ENCODE data around the gene SLC8B1.
A peak's percentile ranks its signal among the peaks of the same experiment; 100 is the strongest.

Gene SLC8B1

DNA sequence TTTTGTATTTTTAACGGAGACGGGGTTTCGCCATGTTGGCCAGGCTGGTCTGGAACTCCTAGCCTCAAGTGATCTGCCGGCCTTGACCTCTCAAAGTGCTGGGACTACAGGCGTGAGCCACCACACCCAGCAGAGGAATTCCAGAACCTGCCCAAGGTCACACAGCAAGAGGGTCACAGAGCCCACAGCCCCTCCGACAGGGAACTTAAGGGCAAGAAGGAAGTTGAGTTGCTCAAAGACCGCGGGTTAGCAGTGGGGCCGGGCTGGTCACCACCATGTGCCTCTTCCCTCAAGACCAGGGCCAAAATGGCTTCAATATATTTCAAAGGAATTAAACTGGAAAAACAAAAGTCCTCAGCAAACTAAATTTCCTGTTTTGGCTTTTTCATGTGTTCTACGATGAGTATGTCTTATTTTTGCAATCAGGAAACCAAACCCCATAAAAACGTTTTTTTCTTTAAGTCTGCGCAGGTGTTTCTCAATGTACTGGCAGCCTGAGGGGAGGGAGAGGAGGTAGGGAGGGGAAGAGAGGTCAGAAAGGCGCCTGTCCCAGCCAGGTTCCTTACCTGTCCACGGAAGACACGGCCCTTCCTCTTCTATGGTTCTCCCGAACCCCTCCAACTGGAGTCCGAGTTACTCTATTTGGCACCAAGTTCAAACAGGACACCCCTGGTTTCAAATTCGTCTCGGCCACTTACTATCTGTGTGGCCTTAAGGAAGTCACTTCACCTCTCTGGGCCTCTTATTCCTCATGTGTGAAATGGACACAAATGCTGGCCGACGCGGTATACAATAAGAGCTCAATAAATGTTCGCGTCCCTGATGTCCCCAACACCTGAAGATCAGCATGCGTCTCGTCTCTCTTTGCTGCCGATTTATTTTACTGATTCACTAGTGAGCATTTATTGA lies 778 bp downstream of the SLC8B1 start:
- no CpG with 5 or more reads among the region's 27 CpGs for WGBS (ENCODE audit: insufficient coverage, insufficient read length)
- no peaks in the 10 kb centered on the region for H3K36me3 ChIP-seq (ENCODE audit: control insufficient read depth, insufficient read depth, low read length)
- peak overlapping the region; percentile 57; the same call in 1 of the 2 replicates for H3K4me3 ChIP-seq (ENCODE audit: low read length)
- DNase-seq (ENCODE audit: low read depth, low spot score), result no peak
- peaks cover 2% of the 10 kb centered on the region; the same call in 1 of the 2 replicates for H3K4me1 ChIP-seq (ENCODE audit: control insufficient read depth, insufficient read depth, low read length)
- no peaks in the 10 kb centered on the region; the same call in 1 of the 2 replicates for H3K27me3 ChIP-seq (ENCODE audit: control insufficient read depth, insufficient read depth, low read length)
- H3K27ac ChIP-seq (ENCODE audit: low read length), result no peak overlapping the region
- H3K9me3 ChIP-seq (ENCODE audit: control insufficient read depth, insufficient read depth, low read length), result no peaks in the 10 kb centered on the region

DNA sequence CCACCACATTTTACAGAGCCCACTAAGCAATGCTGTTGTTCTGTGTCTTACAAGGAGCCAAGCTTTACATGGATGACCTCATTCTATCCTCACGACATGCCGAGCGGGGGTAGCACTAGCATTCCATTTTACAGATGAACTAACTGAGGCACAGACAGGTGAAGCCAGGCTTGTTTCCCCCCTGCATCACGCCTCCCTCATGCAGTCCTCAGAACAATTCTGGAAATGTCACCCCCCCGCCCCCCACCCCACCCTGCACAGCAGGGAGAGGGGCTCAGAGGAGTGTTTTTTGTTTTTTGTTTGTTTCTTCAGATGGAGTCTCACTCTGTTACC lies 1.5 kb downstream of the SLC8B1 start:
- DNase-seq (ENCODE audit: low read depth, low spot score), result no peak
- Histone ChIP-seq H3K9me3 (ENCODE audit: control insufficient read depth, insufficient read depth, low read length) (no peaks in the 10 kb centered on the region), H3K27me3 (ENCODE audit: control insufficient read depth, insufficient read depth, low read length) (no peaks in the 10 kb centered on the region; the same call in 1 of the 2 replicates), H3K27ac (ENCODE audit: low read length) (no peak overlapping the region), H3K4me1 (ENCODE audit: control insufficient read depth, insufficient read depth, low read length) (peaks cover 2% of the 10 kb centered on the region; the same call in 1 of the 2 replicates), H3K36me3 (ENCODE audit: control insufficient read depth, insufficient read depth, low read length) (no peaks in the 10 kb centered on the region), H3K4me3 (ENCODE audit: low read length) (no peak overlapping the region)
- WGBS (ENCODE audit: insufficient coverage, insufficient read length), result no CpG with 5 or more reads among the region's 5 CpGs

DNA sequence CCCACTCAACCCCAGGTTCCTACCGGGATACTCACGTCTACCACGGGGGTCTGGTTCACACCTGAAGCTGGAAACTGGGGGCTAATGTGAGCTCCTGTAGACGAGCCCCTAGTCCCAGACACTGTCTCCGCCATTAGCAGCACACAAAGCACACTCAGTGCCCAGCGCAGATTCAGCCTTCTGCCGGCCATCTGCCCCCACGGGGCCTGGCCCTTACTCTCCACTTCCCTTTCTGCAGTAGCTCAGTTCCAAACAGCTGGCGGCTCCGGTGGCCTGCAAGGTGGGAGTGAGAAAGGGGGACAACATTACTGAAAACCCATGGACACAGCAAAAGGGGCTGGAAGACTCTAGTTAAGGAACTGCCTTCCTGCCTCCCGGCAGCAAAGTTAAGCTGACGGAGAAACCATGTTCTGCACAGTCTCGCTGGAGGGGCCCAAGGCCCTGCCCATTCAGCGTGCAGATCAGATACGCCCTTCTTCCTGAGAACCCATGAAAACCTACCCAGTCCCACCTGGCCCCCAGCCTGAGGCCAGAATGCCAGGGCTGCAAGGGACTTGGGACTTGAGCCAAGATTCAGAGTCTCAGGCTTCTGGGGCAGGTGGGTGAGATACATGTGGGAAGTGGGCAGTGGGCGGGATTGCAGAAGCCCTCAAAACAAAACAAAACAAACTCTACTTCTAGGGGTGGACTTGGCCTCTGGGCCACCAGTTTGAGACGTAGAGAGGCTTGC lies 2.1 kb downstream of the SLC8B1 start:
- no CpG with 5 or more reads among the region's 17 CpGs for WGBS (ENCODE audit: insufficient coverage, insufficient read length)
- Histone ChIP-seq H3K4me3 (ENCODE audit: low read length) (no peak overlapping the region), H3K27ac (ENCODE audit: low read length) (no peak overlapping the region), H3K4me1 (ENCODE audit: control insufficient read depth, insufficient read depth, low read length) (peaks cover 2% of the 10 kb centered on the region; the same call in 1 of the 2 replicates), H3K9me3 (ENCODE audit: control insufficient read depth, insufficient read depth, low read length) (no peaks in the 10 kb centered on the region), H3K36me3 (ENCODE audit: control insufficient read depth, insufficient read depth, low read length) (no peaks in the 10 kb centered on the region), H3K27me3 (ENCODE audit: control insufficient read depth, insufficient read depth, low read length) (no peaks in the 10 kb centered on the region; the same call in 1 of the 2 replicates)
- no peak for DNase-seq (ENCODE audit: low read depth, low spot score)

DNA sequence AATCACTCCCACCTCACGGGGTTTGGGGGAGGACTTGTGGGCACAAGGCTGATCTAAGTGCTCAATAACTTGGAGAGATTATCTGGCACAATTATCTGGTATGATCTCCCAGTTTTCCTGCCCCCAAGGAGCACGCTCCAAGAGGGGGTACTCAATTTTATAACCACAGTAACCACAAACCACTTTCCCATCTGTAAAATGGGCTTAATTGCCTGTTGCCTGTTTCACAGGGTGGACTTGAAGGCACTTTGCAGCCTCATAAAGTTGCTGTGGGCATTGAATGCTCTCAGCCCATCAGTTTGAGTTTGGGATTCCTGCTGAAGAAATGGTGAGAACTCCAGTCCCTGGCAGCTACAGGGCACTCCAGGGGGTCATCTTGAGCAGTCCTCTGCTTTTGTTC lies 4.4 kb downstream of the SLC8B1 start:
- Histone ChIP-seq H3K9me3 (ENCODE audit: control insufficient read depth, insufficient read depth, low read length) (no peaks in the 10 kb centered on the region), H3K27ac (ENCODE audit: low read length) (no peak overlapping the region), H3K4me3 (ENCODE audit: low read length) (no peak overlapping the region), H3K36me3 (ENCODE audit: control insufficient read depth, insufficient read depth, low read length) (no peaks in the 10 kb centered on the region), H3K27me3 (ENCODE audit: control insufficient read depth, insufficient read depth, low read length) (no peaks in the 10 kb centered on the region; the same call in 1 of the 2 replicates), H3K4me1 (ENCODE audit: control insufficient read depth, insufficient read depth, low read length) (peaks cover 2% of the 10 kb centered on the region; the same call in 1 of the 2 replicates)
- DNase-seq (ENCODE audit: low read depth, low spot score), result no peak
- WGBS (ENCODE audit: insufficient coverage, insufficient read length), result no CpG with 5 or more reads among the region's 2 CpGs

DNA sequence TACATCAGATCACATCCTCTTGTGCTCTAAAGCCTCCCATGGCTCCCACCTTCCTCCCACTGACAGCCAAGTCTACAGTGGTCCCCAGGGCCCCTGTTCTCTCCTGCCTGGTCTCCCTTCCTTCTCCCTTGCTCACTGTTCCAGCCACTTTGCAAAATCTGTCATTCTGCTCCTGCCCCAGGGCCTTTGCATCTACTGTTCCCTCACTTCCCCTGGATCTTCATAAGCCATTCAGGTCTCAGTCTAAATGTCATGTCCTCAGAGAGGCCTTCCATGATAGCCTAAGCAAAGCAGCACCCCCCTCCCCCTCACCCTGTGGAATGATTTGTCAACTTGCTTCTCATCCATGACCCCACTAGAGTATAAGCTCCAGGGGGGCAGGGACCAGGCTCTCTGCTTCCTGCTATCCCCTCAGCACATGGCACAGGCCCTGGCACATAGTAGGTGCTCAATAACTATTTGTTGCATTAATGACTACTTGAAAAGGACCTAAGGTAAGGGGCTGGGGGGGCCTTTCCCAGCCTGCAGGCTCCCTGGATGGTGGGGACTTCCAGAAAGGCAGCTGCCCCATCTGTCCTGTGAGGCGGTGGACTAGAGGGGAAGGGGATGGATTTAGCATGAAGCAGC lies 5.0 kb downstream of the SLC8B1 start:
- Histone ChIP-seq H3K36me3 (ENCODE audit: control insufficient read depth, insufficient read depth, low read length) (no peaks in the 10 kb centered on the region), H3K27ac (ENCODE audit: low read length) (no peak overlapping the region), H3K4me1 (ENCODE audit: control insufficient read depth, insufficient read depth, low read length) (peaks cover 2% of the 10 kb centered on the region; the same call in 1 of the 2 replicates), H3K9me3 (ENCODE audit: control insufficient read depth, insufficient read depth, low read length) (no peaks in the 10 kb centered on the region), H3K4me3 (ENCODE audit: low read length) (no peak overlapping the region), H3K27me3 (ENCODE audit: control insufficient read depth, insufficient read depth, low read length) (no peaks in the 10 kb centered on the region; the same call in 1 of the 2 replicates)
- DNase-seq (ENCODE audit: low read depth, low spot score), result no peak
- WGBS (ENCODE audit: insufficient coverage, insufficient read length), result no CpG with 5 or more reads among the region's 1 CpG

DNA sequence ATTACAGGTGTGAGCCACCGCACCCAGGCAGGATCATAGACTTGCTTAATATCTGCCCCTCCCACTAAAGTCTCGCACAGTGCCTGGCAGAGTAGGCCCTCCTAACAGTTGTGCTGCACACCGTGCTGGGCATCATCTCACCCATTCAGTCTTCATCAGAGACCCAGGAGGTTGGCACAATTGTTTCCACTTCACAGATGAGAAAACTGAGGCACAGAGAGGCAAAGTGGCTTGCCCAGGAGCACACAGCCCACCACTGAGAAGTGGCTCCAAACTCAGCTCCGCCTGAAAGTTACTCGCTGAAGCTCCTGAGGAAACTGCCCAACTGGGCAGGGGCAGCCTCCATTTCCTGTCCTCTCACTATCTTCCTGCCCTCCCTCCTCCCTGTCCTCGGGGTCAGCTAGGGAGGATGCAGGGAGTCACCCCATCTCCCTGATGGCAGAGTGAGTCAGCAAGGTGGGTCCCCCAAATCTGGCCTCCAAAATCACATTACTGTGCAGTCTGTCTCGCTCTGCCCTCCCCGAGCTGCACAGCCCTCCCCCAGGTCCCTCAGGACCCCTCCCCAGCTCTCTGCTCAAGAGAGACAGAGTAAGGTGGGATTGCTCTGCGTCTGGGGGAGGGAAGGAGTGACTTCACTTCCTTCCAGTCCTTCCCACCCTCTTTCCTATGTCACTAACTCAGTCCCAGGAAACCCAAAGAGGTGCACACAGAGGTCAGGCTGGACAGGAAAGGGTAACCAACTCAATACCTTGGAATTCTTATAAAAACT lies 5.7 kb downstream of the SLC8B1 start:
- peaks cover 2% of the 10 kb centered on the region; the same call in 1 of the 2 replicates for H3K4me1 ChIP-seq (ENCODE audit: control insufficient read depth, insufficient read depth, low read length)
- H3K36me3 ChIP-seq (ENCODE audit: control insufficient read depth, insufficient read depth, low read length), result no peaks in the 10 kb centered on the region
- DNase-seq (ENCODE audit: low read depth, low spot score), result no peak
- no peaks in the 10 kb centered on the region for H3K9me3 ChIP-seq (ENCODE audit: control insufficient read depth, insufficient read depth, low read length)
- no CpG with 5 or more reads among the region's 9 CpGs for whole genome bisulfite sequencing (ENCODE audit: insufficient coverage, insufficient read length)
- H3K27me3 ChIP-seq (ENCODE audit: control insufficient read depth, insufficient read depth, low read length), result no peaks in the 10 kb centered on the region; the same call in 1 of the 2 replicates
- H3K27ac ChIP-seq (ENCODE audit: low read length), result no peak overlapping the region
- H3K4me3 ChIP-seq (ENCODE audit: low read length), result no peak overlapping the region

DNA sequence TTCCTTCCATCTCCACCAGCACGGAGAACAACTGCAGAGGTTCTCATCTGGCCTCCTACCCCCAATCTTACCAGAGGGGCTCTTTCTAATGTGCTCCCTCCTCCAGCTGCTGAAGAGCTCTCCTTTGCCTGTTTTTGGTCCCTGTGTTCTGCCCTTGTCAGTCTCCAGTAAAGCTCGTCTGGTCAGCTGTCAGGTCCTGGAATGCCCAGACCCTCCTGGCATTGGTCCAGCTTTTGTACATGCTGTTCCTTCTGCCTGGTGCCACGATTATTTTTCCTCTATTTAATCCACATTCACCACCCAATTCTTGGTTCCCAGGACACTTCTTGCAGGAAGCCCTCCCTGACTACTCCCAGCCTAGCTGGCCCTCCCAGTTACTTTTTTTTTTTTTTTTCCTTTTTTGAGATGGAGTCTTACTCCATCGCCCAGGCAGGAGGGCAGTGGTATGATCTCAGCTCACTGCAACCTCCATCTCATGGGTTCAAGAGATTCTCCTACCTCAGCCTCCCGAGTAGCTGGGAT lies 6.5 kb downstream of the SLC8B1 start:
- no peaks in the 10 kb centered on the region for H3K9me3 ChIP-seq (ENCODE audit: control insufficient read depth, insufficient read depth, low read length)
- WGBS (ENCODE audit: insufficient coverage, insufficient read length), result no CpG with 5 or more reads among the region's 5 CpGs
- no peaks in the 10 kb centered on the region for H3K27me3 ChIP-seq (ENCODE audit: control insufficient read depth, insufficient read depth, low read length)
- DNase-seq (ENCODE audit: low read depth, low spot score), result no peak
- no peaks in the 10 kb centered on the region for H3K36me3 ChIP-seq (ENCODE audit: control insufficient read depth, insufficient read depth, low read length)
- H3K27ac ChIP-seq (ENCODE audit: low read length), result no peak overlapping the region
- no peak overlapping the region for H3K4me3 ChIP-seq (ENCODE audit: low read length)
- no peaks in the 10 kb centered on the region; the same call in 1 of the 2 replicates for H3K4me1 ChIP-seq (ENCODE audit: control insufficient read depth, insufficient read depth, low read length)

DNA sequence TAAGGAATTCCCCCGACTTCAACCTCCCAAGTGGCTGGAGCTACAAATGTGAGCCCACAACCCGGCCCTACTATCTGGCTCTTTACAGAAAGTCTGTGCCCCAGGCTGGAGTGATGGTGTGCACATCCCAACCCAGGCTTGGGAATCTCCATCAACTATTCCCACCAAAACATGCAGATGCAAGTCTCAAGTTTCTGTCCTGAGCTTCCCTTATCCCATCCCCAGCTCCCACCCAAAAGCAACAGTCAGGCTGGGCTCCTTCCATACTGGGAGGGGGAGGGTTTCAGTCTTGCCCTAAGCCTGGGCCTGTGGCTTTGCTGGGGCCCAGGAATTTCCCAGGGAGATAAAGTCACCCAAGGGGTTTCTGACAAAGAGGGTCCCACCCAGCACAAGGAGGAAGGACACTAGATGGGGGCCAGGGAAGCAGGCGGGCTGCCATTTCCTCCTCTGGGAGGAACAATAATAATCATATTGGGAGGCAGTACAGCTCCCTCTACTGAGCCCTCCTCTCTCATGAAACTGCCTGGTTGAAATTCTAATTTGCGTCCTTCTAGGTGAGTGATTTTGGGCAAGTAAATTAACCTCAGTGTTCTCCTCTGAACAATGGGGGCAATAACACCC lies 8.0 kb downstream of the SLC8B1 start:
- no peaks in the 10 kb centered on the region for H3K36me3 ChIP-seq (ENCODE audit: control insufficient read depth, insufficient read depth, low read length)
- no peak overlapping the region for H3K4me3 ChIP-seq (ENCODE audit: low read length)
- DNase-seq (ENCODE audit: low read depth, low spot score), result no peak
- no peaks in the 10 kb centered on the region for H3K4me1 ChIP-seq (ENCODE audit: control insufficient read depth, insufficient read depth, low read length)
- WGBS (ENCODE audit: insufficient coverage, insufficient read length), result no CpG with 5 or more reads among the region's 4 CpGs
- H3K9me3 ChIP-seq (ENCODE audit: control insufficient read depth, insufficient read depth, low read length), result no peaks in the 10 kb centered on the region
- no peaks in the 10 kb centered on the region for H3K27me3 ChIP-seq (ENCODE audit: control insufficient read depth, insufficient read depth, low read length)
- no peak overlapping the region for H3K27ac ChIP-seq (ENCODE audit: low read length)

DNA sequence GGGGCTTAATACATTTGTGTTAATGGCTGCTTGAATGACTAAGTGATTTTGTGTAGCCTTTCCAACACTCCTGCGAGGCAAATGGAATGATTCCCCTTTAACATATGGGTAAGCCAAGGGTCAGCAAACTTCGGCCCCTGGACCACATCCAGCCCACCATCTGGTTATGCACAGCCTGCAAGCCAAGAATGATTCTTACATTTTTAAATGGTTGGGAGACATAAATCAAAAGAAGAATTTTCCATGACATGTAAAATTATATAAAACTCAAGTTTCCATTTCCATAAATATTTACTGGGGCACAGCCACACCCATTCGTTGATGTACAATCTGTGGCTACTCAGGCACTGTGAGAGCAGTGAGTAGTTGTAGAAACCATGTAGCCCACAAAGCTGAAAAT lies 9.0 kb downstream of the SLC8B1 start:
- no peak for DNase-seq (ENCODE audit: low read depth, low spot score)
- no peaks in the 10 kb centered on the region for H3K9me3 ChIP-seq (ENCODE audit: control insufficient read depth, insufficient read depth, low read length)
- WGBS (ENCODE audit: insufficient coverage, insufficient read length), result no CpG with 5 or more reads among the region's 3 CpGs
- no peaks in the 10 kb centered on the region for H3K4me1 ChIP-seq (ENCODE audit: control insufficient read depth, insufficient read depth, low read length)
- no peaks in the 10 kb centered on the region for H3K27me3 ChIP-seq (ENCODE audit: control insufficient read depth, insufficient read depth, low read length)
- H3K27ac ChIP-seq (ENCODE audit: low read length), result no peak overlapping the region
- no peaks in the 10 kb centered on the region for H3K36me3 ChIP-seq (ENCODE audit: control insufficient read depth, insufficient read depth, low read length)
- no peak overlapping the region for H3K4me3 ChIP-seq (ENCODE audit: low read length)

All from iPS DF 6.9 (cell line).